Heart left ventricle (tissue), 16 donors: ENCODE results near the gene CNPY3. TPM values are rescaled to one million over a fixed set of nuclear protein-coding genes. Genes with fewer than 3 reads are reported as not detected.

Experiments
- ATAC-seq, 4 donors: fragments of 200-7000 bp; cut with Tn5 transposase; one replicate each; pipeline ENCODE4 v1.9.1; 2020 to 2022; ENCODE audit warnings: moderate library complexity in 4 of 4, mild to moderate bottlenecking in 3 of 4, moderate number of reproducible peaks in 1 of 4
- DNase-seq, 5 donors: peaks; one replicate each; pipeline ENCODE4 v3.0.0-alpha.2; 2020
- H3K27ac ChIP-seq, 12 donors: fragments of 200-600 bp; sonication (generic) in 4 of 12; one replicate each; pipeline versions ENCODE4 v1.5.0 to v1.8.0; 2016 to 2022; ENCODE audit warnings: mild to moderate bottlenecking in 2 of 12
- H3K27me3 ChIP-seq, 9 donors: fragments of 200-600 bp; sonication (generic) in 2 of 9; one replicate each; pipeline versions ENCODE4 v1.5.1 to v1.8.0; 2016 to 2022; ENCODE audit warnings: mild to moderate bottlenecking in 3 of 9
- H3K36me3 ChIP-seq, 9 donors: fragments of 200-600 bp; sonication (generic) in 2 of 9; one replicate each; pipeline versions ENCODE4 v1.5.0 to v1.8.0; 2018 to 2022; ENCODE audit warnings: mild to moderate bottlenecking in 2 of 9
- H3K4me1 ChIP-seq, 12 donors: fragments of 200-600 bp; sonication (generic) in 4 of 12; one replicate each; pipeline versions ENCODE4 v1.5.0 to v1.8.0; 2016 to 2022; ENCODE audit warnings: mild to moderate bottlenecking in 3 of 12
- H3K4me3 ChIP-seq, 12 donors: fragments of 200-600 bp; sonication (generic) in 4 of 12; one replicate each; pipeline versions ENCODE4 v1.5.0 to v1.8.0; 2017 to 2022; ENCODE audit warnings: mild to moderate bottlenecking in 9 of 12, moderate library complexity in 4 of 12
- H3K9me3 ChIP-seq, 12 donors: fragments of 200-600 bp; sonication (generic) in 4 of 12; one replicate each; pipeline versions ENCODE4 v1.5.0 to v1.8.0; 2016 to 2022; ENCODE audit warnings: mild to moderate bottlenecking in 1 of 12
- POLR2A ChIP-seq, 2 donors: fragments of 450-650 bp; IDR thresholded peaks; one replicate each; pipeline ENCODE4 v1.6.1; 2017; ENCODE audit warnings: antibody characterized with exemption in 2 of 2, mild to moderate bottlenecking in 2 of 2, moderate library complexity in 2 of 2
- WGBS, 4 donors: extraction: QIAGEN DNeasy Blood & Tissue Kit in 2 of 4; methylation state at CpG; one replicate each; pipeline versions ENCODE4 v1.1.5 to v1.1.7; 2013 to 2018; 5-methylcytosine and 5-hydroxymethylcytosine counted together
- intact Hi-C, 10 donors: fragments of 100-400 bp; cut with DNase I; formaldehyde crosslinking; loops; one replicate each; pipeline versions ENCODE4 v1.11.1 to v1.14.2; 2022
- polyA plus RNA-seq, 2 donors: library from polyadenylated mRNA; stranded (reverse); fragments of 200-250 nt; gene quantifications; one replicate each; pipeline ENCODE4 v1.2.3, GENCODE V29; 2013
- total RNA-seq, 9 donors: library from RNA; depleted of rRNA in 2 of 9; stranded (reverse); fragments of >200 nt in 2 of 9; fragmentation: NEBNext Ultra II Directional in 3 of 9; extraction: Animal tissue kit (Norgen Biotek cat#: 25700) in 3 of 9; gene quantifications; one replicate each; pipeline versions ENCODE4 v1.1.0 to v1.2.4, GENCODE V29; 2016 to 2023
- TF ChIP-seq, protein P1 (sequence below), 12 donors: fragments of 200-600 bp; sonication (generic) in 4 of 12; IDR thresholded peaks; one replicate each; pipeline versions ENCODE4 v1.5.0 to v1.8.0; 2018 to 2022; ENCODE audit warnings: antibody characterized with exemption in 12 of 12, mild to moderate bottlenecking in 5 of 12
- donor health status: ischemic (EF 13 %, LVEDD 7.1; RV severe dilation, severe dysfunction).
- donor health status: healthy with polysubstance abuse.
- donor health status: DM: no; HTN: yes; CAD: no.
- donor health status: DM: no; HTN: no; CAD: no.
- donor health status: ischemic (EF 25% LVEDD 6.9; RV normal size, moderate dysfunction).
- donor health status: ischemic (EF 25% LVEDD 5.7; RV mildly dilated, moderate dysfunction).
- donor health status: healthy.
- donor health status: DM: yes; HTN: yes; CAD: no.
- donor health status: ischemic (EF 35%, LVEDD 5.7; RV mildly dilated, moderate dysfunction).
- donor health status: nonischemic (EF 11% LVEDD 7.7; RV severe dilation, severe dysfunction).
- donor health status: DM: yes; HTN: yes; CAD: no.
- donor health status: PGD.
- donor health status: ischemic (EF 29% LVEDD 5.4; RV normal size, mild dysfunction).
- donor health status: nonischemic (EF 23%, LVEDD 6.1; RV moderate dilation, normal function).

CNPY3 gene
- total and polyA plus RNA-seq, 11 donors, result 13.8 to 44.0 (median 20.6) TPM

DNA sequence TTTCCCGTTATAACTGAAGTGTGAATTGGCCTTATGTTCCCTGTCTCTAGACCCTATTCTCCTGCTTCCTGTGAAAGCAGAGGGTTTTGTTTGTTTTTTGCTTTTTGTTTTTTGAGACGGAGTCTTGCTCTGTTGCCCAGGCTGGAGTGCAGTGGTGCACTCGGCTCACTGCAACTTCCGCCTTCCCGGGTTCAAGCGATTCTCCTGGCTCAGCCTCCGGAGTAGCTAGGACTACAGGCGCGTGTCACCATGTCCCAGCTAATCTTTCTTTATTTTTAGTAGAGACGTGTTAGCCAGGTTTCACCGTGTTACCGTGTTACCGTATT, 30.6 kb downstream of the CNPY3 start:
- peaks cover 0 to 25% (median 15%) of the 10 kb centered on the region in 9 donors for H3K36me3 ChIP-seq
- DNase-seq (no peak), ATAC-seq (peak in 3 of 4 donors; percentile 41 to 63 (median 42))
- H3K4me3 ChIP-seq, result peak overlapping the region; percentile 23 to 63 (median 51)
- WGBS, 4 donors, result 20 to 28% (median 23%) methylated on average over 13 of the region's 13 CpGs
- TF ChIP-seq POLR2A (IDR thresholded peaks at IDR 0.05), result no peak
- TF ChIP-seq, protein P1, sequence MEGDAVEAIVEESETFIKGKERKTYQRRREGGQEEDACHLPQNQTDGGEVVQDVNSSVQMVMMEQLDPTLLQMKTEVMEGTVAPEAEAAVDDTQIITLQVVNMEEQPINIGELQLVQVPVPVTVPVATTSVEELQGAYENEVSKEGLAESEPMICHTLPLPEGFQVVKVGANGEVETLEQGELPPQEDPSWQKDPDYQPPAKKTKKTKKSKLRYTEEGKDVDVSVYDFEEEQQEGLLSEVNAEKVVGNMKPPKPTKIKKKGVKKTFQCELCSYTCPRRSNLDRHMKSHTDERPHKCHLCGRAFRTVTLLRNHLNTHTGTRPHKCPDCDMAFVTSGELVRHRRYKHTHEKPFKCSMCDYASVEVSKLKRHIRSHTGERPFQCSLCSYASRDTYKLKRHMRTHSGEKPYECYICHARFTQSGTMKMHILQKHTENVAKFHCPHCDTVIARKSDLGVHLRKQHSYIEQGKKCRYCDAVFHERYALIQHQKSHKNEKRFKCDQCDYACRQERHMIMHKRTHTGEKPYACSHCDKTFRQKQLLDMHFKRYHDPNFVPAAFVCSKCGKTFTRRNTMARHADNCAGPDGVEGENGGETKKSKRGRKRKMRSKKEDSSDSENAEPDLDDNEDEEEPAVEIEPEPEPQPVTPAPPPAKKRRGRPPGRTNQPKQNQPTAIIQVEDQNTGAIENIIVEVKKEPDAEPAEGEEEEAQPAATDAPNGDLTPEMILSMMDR (IDR thresholded peaks at IDR 0.05), result no peak
- H3K4me1 ChIP-seq, result peaks cover 4 to 18% (median 13%) of the 10 kb centered on the region in 12 donors
- H3K27me3 ChIP-seq, result peaks cover 0 to 6% (median 0%) of the 10 kb centered on the region in 9 donors
- H3K9me3 ChIP-seq, result no peaks in the 10 kb centered on the region
- peak overlapping the region in 2 of 12 donors; percentile 47 to 75 for H3K27ac ChIP-seq
- intact Hi-C loops, result no loop called here

DNA sequence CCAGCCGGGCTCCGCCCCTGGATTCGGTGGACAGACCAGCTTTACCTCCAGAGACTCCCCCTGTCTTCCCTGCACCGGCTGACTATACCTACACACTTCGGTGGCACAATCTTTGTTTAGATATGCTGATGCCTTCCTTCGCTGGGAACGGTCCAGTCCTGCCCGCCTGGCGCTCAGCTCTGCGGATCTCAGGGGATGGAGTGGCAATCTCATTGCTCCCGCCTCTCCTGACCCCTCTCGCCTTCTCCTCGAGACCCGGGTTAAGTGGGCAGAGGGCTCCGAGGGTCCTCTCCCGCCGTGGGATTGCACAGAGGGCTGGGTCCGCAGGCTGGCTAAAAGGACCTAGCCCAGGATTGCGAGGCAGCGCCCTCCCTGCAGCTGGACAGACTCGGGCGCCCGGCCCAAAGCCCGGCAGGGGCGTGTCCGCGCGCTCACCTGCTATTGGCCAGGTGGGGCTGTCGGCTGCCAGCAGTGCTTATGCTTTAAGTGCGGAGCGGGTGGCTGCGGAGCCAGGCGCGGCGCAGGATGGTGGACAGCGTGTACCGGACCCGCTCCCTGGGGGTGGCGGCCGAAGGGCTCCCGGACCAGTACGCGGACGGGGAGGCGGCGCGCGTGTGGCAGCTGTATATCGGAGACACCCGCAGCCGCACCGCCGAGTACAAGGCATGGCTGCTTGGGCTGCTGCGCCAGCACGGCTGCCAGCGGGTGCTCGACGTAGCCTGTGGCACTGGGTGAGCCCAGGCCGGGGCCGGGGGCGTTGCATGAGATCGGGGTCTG, 31.2 kb downstream of the CNPY3 start, which contains the start of gene GNMT:
TSS of gene GNMT (plus strand) at position 512 of the 777 bp plus-strand sequence. CDS start at position 526, 14 bp downstream.
- Histone ChIP-seq H3K27ac (peak within 1 kb of the TSS in 4 of 12 donors; percentile 19 to 75 (median 35)), H3K36me3 (peaks cover 0 to 30% (median 21%) of the 10 kb centered on the region in 9 donors), H3K27me3 (peaks cover 0 to 6% (median 0%) of the 10 kb centered on the region in 9 donors), H3K9me3 (no peaks in the 10 kb centered on the region), H3K4me3 (peak within 1 kb of the TSS; percentile 23 to 63 (median 51)), H3K4me1 (peaks cover 4 to 18% (median 13%) of the 10 kb centered on the region in 12 donors)
- DNase-seq (peak; percentile 35 to 79 (median 71)), ATAC-seq (peak; percentile 50 to 90 (median 80))
- 2 to 5% (median 3%) methylated on average over 21 to 62 of the region's 62 CpGs for WGBS, 4 donors
- intact Hi-C loops, result no loop called here
- TF ChIP-seq POLR2A (IDR thresholded peaks at IDR 0.05), result peak in 1 of 2 donors; percentile 18
- TF ChIP-seq, protein P1 (IDR thresholded peaks at IDR 0.05), result no peak

DNA sequence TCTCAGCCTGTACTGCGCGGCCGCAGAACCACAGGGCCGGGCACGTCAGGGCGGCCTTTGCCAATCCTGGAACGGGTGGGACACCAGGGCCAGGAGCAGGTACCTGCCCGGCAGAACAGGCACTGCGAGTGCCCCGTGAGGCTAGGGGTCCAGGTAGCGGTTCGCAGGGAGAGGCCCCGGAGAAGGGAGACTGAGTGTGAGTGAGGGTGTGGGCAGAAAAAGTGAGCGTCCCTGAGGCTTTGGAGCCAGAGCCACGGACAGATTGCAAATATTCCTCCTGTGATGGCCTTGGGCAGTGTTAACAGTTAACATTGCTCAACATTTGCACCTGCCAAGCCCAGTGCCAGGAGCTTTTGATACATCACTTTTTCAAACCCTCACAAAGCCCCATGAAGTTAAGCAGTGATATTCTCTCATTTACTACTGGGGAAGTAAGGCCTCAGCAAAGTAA, 31.8 kb downstream of the CNPY3 start:
- Histone ChIP-seq H3K9me3 (no peaks in the 10 kb centered on the region), H3K4me1 (peaks cover 4 to 18% (median 13%) of the 10 kb centered on the region in 12 donors), H3K27me3 (peaks cover 0 to 6% (median 0%) of the 10 kb centered on the region in 9 donors), H3K4me3 (peak overlapping the region; percentile 23 to 63 (median 51)), H3K27ac (peak overlapping the region in 4 of 12 donors; percentile 19 to 75 (median 35)), H3K36me3 (peaks cover 0 to 36% (median 27%) of the 10 kb centered on the region in 9 donors)
- DNase-seq (no peak), ATAC-seq (peak in 1 of 4 donors; percentile 13)
- TF ChIP-seq, protein P1 (IDR thresholded peaks at IDR 0.05), result no peak
- TF ChIP-seq POLR2A (IDR thresholded peaks at IDR 0.05), result no peak
- intact Hi-C loops, result no loop called here
- WGBS, 4 donors, result 26 to 37% (median 30%) methylated on average over 3 to 15 of the region's 15 CpGs

DNA sequence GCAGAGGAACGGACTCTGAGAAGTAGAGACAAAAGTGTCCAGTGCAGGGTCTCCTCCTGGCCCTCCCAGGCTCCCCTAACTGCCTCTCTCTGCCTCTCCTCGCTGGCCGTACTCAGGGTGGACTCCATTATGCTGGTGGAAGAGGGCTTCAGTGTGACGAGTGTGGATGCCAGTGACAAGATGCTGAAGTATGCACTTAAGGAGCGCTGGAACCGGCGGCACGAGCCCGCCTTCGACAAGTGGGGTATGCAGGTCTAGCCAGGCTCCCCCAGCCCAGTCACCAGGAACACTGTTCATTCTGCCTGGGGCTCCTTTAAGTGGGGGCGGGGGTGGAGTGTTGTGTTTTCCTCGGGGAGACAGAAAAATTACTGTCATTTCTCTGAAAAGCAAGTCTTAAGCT, 32.8 kb downstream of the CNPY3 start:
- intact Hi-C loops, result no loop called here
- TF ChIP-seq, protein P1 (IDR thresholded peaks at IDR 0.05), result no peak
- no peak for TF ChIP-seq POLR2A (IDR thresholded peaks at IDR 0.05)
- Histone ChIP-seq H3K27ac (no peak overlapping the region), H3K9me3 (no peaks in the 10 kb centered on the region), H3K36me3 (peaks cover 0 to 45% (median 32%) of the 10 kb centered on the region in 9 donors), H3K27me3 (peaks cover 0 to 6% (median 0%) of the 10 kb centered on the region in 9 donors), H3K4me1 (peaks cover 4 to 18% (median 13%) of the 10 kb centered on the region in 12 donors), H3K4me3 (no peak overlapping the region)
- 90 to 94% (median 91%) methylated on average over 12 of the region's 12 CpGs for WGBS, 4 donors
- ATAC-seq, result no peak
- peak in 1 of 5 donors; percentile 48 for DNase-seq
